IMR-90 (cell line): ENCODE measurements around the gene EXT2. TPM values are rescaled to one million over a fixed set of nuclear protein-coding genes. Genes with fewer than 3 reads are reported as not detected.

Experiments
- ATAC-seq: fragments of 200-7000 bp; cut with Tn5 transposase; 2 replicates; pipeline ENCODE4 v1.9.1; 2020; ENCODE audit warnings: low read depth, mild to moderate bottlenecking, moderate library complexity
- BruUV-seq: library from RNA; stranded (reverse); fragments of 400-500 nt; replicated peaks from 2 replicates; lab custom pipeline; 2021; lab: Mats Ljungman, UMichigan
- CTCF ChIA-PET: fragments of 300-600 bp; formaldehyde crosslinking; extraction: SDS; loops from one replicate; lab custom pipeline; 2021; ENCODE audit warnings: antibody characterized with exemption; lab: Yijun Ruan, JAX
- POLR2A ChIA-PET: fragments of 300-600 bp; sonication (Branson Sonifier 250); formaldehyde crosslinking; loops from one replicate; lab custom pipeline; 2022; ENCODE audit warnings: antibody characterized with exemption; ENCODE audit not compliant: unreplicated experiment; lab: Charles Lee
- DNase-seq: peaks from one replicate; pipeline ENCODE4 v3.0.0; 2013
- H2AFZ ChIP-seq: replicated peaks from 2 replicates; pipeline ENCODE3; 2013; ENCODE audit warnings: low read length, mild to moderate bottlenecking; ENCODE audit not compliant: poor library complexity
- H2AK5ac ChIP-seq: 2 replicates; pipeline ENCODE4 v1.6.1; 2013; ENCODE audit warnings: low read depth, low read length, inconsistent platforms
- H2AK9ac ChIP-seq: replicated peaks from 2 replicates; pipeline ENCODE3; 2013; ENCODE audit warnings: mild to moderate bottlenecking, low read depth, low read length, moderate library complexity; ENCODE audit not compliant: poor library complexity
- H2BK120ac ChIP-seq: 2 replicates; pipeline ENCODE4 v1.6.1; 2013; ENCODE audit warnings: low read depth, low read length, inconsistent platforms
- H2BK15ac ChIP-seq: 3 replicates; pipeline ENCODE4 v1.6.1; 2013; ENCODE audit warnings: low read depth, low read length, inconsistent platforms
- H2BK20ac ChIP-seq: 2 replicates; pipeline ENCODE4 v1.6.1; 2013; ENCODE audit warnings: low read depth, mild to moderate bottlenecking, inconsistent platforms, low read length, moderate library complexity
- H2BK5ac ChIP-seq: 2 replicates; pipeline ENCODE4 v1.6.1; 2013; ENCODE audit warnings: mild to moderate bottlenecking, low read depth, low read length, inconsistent platforms; ENCODE audit not compliant: poor library complexity, severe bottlenecking
- H3K14ac ChIP-seq: replicated peaks from 2 replicates; pipeline ENCODE4 v1.6.1; 2013; ENCODE audit warnings: low read depth, low read length, inconsistent platforms
- H3K18ac ChIP-seq: 2 replicates; pipeline ENCODE4 v1.6.1; 2013; ENCODE audit warnings: low read depth, low read length, control low read depth
- H3K23ac ChIP-seq: 2 replicates; pipeline ENCODE4 v1.6.1; 2013; ENCODE audit warnings: low read depth, low read length, inconsistent platforms
- H3K27ac ChIP-seq: 2 replicates; pipeline ENCODE4 v1.5.1; 2013; ENCODE audit warnings: mild to moderate bottlenecking, control low read depth, low read length; ENCODE audit not compliant: insufficient read depth
- H3K27me3 ChIP-seq: 2 replicates; pipeline ENCODE4 v1.6.1; 2013; ENCODE audit warnings: low read length; ENCODE audit not compliant: control insufficient read depth, insufficient read depth
- H3K36me3 ChIP-seq: 2 replicates; pipeline ENCODE4 v1.6.1; 2013; ENCODE audit warnings: low read length, mixed read lengths; ENCODE audit not compliant: control insufficient read depth, insufficient read depth
- H3K4ac ChIP-seq: 2 replicates; pipeline ENCODE4 v1.6.1; 2013; ENCODE audit warnings: low read depth, low read length, inconsistent platforms
- H3K4me1 ChIP-seq: 2 replicates; pipeline ENCODE4 v1.6.1; 2013; ENCODE audit warnings: low read length, mixed read lengths; ENCODE audit not compliant: control insufficient read depth, insufficient read depth
- H3K4me2 ChIP-seq: 2 replicates; pipeline ENCODE4 v1.6.1; 2013; ENCODE audit warnings: low read depth, mild to moderate bottlenecking, control low read depth, low read length, moderate library complexity
- H3K4me3 ChIP-seq: 2 replicates; pipeline ENCODE4 v1.5.1; 2013; ENCODE audit warnings: low read depth, mild to moderate bottlenecking, control low read depth, low read length, moderate library complexity; ENCODE audit not compliant: insufficient read depth
- H3K56ac ChIP-seq: 2 replicates; pipeline ENCODE4 v1.6.1; 2013; ENCODE audit warnings: low read length, inconsistent platforms; ENCODE audit not compliant: insufficient read depth; ENCODE audit errors: extremely low read depth
- H3K79me1 ChIP-seq, 2 experiments: 2 replicates each; pipeline ENCODE4 v1.6.1; 2013; ENCODE audit warnings: low read length in 2 of 2, inconsistent platforms in 1 of 2, low read depth in 1 of 2
- H3K9ac ChIP-seq: 2 replicates; pipeline ENCODE4 v1.6.1; 2013; ENCODE audit warnings: low read depth, low read length, control low read depth
- H3K9me1 ChIP-seq: 2 replicates; pipeline ENCODE4 v1.6.1; 2013; ENCODE audit warnings: low read length, inconsistent platforms; ENCODE audit not compliant: insufficient read depth
- H3K9me3 ChIP-seq: 2 replicates; pipeline ENCODE4 v1.6.1; 2013; ENCODE audit warnings: low read length; ENCODE audit not compliant: control insufficient read depth, insufficient read depth
- H4K20me1 ChIP-seq: 2 replicates; pipeline ENCODE4 v1.6.1; 2013; ENCODE audit warnings: low read length, inconsistent platforms; ENCODE audit not compliant: insufficient read depth
- H4K5ac ChIP-seq: 2 replicates; pipeline ENCODE4 v1.6.1; 2013; ENCODE audit warnings: mild to moderate bottlenecking, low read depth, low read length, control low read depth
- H4K8ac ChIP-seq, 2 experiments: 2 replicates each; pipeline ENCODE4 v1.6.1; 2013; ENCODE audit warnings: low read depth in 2 of 2, low read length in 2 of 2, control low read depth in 1 of 2, inconsistent platforms in 1 of 2
- H4K91ac ChIP-seq: 2 replicates; pipeline ENCODE4 v1.6.1; 2013; ENCODE audit warnings: low read depth, low read length, inconsistent platforms; ENCODE audit not compliant: insufficient read depth
- BHLHE40 ChIP-seq: fragments of 150-350 bp; IDR thresholded peaks from 2 replicates; pipeline ENCODE4 v1.6.1; 2016; ENCODE audit warnings: mild to moderate bottlenecking, low read depth, low read length
- CEBPB ChIP-seq: IDR thresholded peaks from 2 replicates; pipeline ENCODE4 v1.6.1; 2012; ENCODE audit warnings: low read depth, low read length, improper control_type of control experiment
- CHD1 ChIP-seq: IDR thresholded peaks from 2 replicates; pipeline ENCODE4 v1.6.1; 2012; ENCODE audit warnings: low read depth, low read length, improper control_type of control experiment
- FOS ChIP-seq: fragments of 150-350 bp; IDR thresholded peaks from 2 replicates; pipeline ENCODE4 v1.6.1; 2016; ENCODE audit warnings: low read depth, low read length
- MAFK ChIP-seq: IDR thresholded peaks from 2 replicates; pipeline ENCODE4 v1.6.1; 2012; ENCODE audit warnings: low read depth, low read length, improper control_type of control experiment
- MAZ ChIP-seq: IDR thresholded peaks from 2 replicates; pipeline ENCODE4 v1.6.1; 2012; ENCODE audit warnings: low read depth, mild to moderate bottlenecking, low read length, improper control_type of control experiment, moderate library complexity, borderline replicate concordance
- RCOR1 ChIP-seq: IDR thresholded peaks from 2 replicates; pipeline ENCODE4 v1.6.1; 2012; ENCODE audit warnings: mild to moderate bottlenecking, low read length, improper control_type of control experiment; ENCODE audit not compliant: insufficient replicate concordance
- SMC3 ChIP-seq: fragments of 150-350 bp; IDR thresholded peaks from 2 replicates; pipeline ENCODE4 v1.6.1; 2016; ENCODE audit warnings: low read depth, mild to moderate bottlenecking, antibody characterized with exemption, low read length, moderate library complexity
- WGBS, 2 experiments: methylation state at CpG; one replicate each; pipeline versions ENCODE4 v1.1.5 to v1.1.7; 2013; ENCODE audit warnings: missing lambda C conversion rate in 2 of 2; ENCODE audit not compliant: insufficient read length in 1 of 2; ENCODE audit errors: extremely low coverage in 2 of 2; 5-methylcytosine and 5-hydroxymethylcytosine counted together
- dilution Hi-C: fragments of 300-500 bp; cut with HindIII; formaldehyde crosslinking; loops from one replicate; pipeline ENCODE4 v1.14.3; 2018; ENCODE audit warnings: low sequenced_read_pairs; ENCODE audit not compliant: unreplicated experiment
- in situ Hi-C: fragments of 300-500 bp; cut with MboI; formaldehyde crosslinking; loops from 3 replicates; pipeline ENCODE4 v1.14.3; 2019; ENCODE audit warnings: low sequenced_read_pairs, inconsistent platforms, mixed read lengths
- intact Hi-C: fragments of 100-400 bp; cut with micrococcal nuclease; formaldehyde crosslinking; loops from 2 replicates; pipeline ENCODE4 v1.10.0; 2022
- polyA plus RNA-seq, 3 experiments: library from polyadenylated mRNA; depleted of rRNA; stranded (reverse); fragments of >200 nt; gene quantifications; 2 replicates each; pipeline ENCODE4 v1.2.3, GENCODE V29; 2012; ENCODE audit warnings: low replicate concordance in 1 of 3
- total RNA-seq: library from RNA; depleted of rRNA; stranded (reverse); fragments of >200 nt; gene quantifications from 2 replicates; pipeline ENCODE4 v1.2.3, GENCODE V29; 2012

EXT2 gene
- total and polyA plus RNA-seq, 2 of the 4 experiments (the other 2 are of a cell fraction): 75.0 to 85.3 TPM

GRCh38 chr11:44158384-44158783 lies 62.9 kb downstream of the EXT2 start:
- no peak overlapping the region for H4K5ac ChIP-seq
- ATAC-seq (no peak), DNase-seq (no peak)
- no peaks in the 10 kb centered on the region; the same call in none of the 2 replicates for H3K36me3 ChIP-seq
- dilution Hi-C loops (no loop called here), intact Hi-C loops (no loop called here), in situ Hi-C loops (no loop called here)
- H3K18ac ChIP-seq: no peak overlapping the region
- H3K27me3 ChIP-seq: no peaks in the 10 kb centered on the region
- no TSS peak for BruUV-seq
- no peak overlapping the region for H3K4me2 ChIP-seq
- H2BK120ac ChIP-seq: no peak overlapping the region
- H3K14ac ChIP-seq: no peak overlapping the region
- H3K27ac ChIP-seq: no peak overlapping the region
- no CpG with 5 or more reads among the region's 2 CpGs for WGBS, 2 experiments
- no peak overlapping the region for H3K23ac ChIP-seq
- no peak overlapping the region for H3K56ac ChIP-seq
- no peak overlapping the region for H2AK9ac ChIP-seq
- TF ChIP-seq CHD1 (no peak), MAZ (no peak), MAFK (no peak), BHLHE40 (no peak), CEBPB (no peak), FOS (no peak), RCOR1 (no peak), SMC3 (no peak)
- no peak overlapping the region for H2AK5ac ChIP-seq
- no peak overlapping the region for H3K9ac ChIP-seq
- no peak overlapping the region for H4K8ac ChIP-seq
- H3K4me1 ChIP-seq: no peaks in the 10 kb centered on the region
- no peaks in the 10 kb centered on the region; the same call in 1 of the 2 replicates for H4K20me1 ChIP-seq
- CTCF ChIA-PET: no interaction called here
- H2BK5ac ChIP-seq: no peak overlapping the region
- no peak overlapping the region for H2BK20ac ChIP-seq
- no peaks in the 10 kb centered on the region for H3K9me3 ChIP-seq
- no peak overlapping the region for H3K4ac ChIP-seq
- no peak overlapping the region for H4K91ac ChIP-seq
- no peaks in the 10 kb centered on the region for H3K9me1 ChIP-seq
- POLR2A ChIA-PET: interaction anchor here (0.6 kb wide), 1 partner anchor 33 kb away, joined by 3 read pairs; no protein-coding TSS in a partner anchor
- H2AFZ ChIP-seq: no peak overlapping the region
- no peak overlapping the region for H3K4me3 ChIP-seq
- H3K79me1 ChIP-seq: peaks cover 0 to 4% of the 10 kb centered on the region in 2 experiments; a peak in 1 of 4 replicates
- no peak overlapping the region for H2BK15ac ChIP-seq
